Mammary epithelial cell (primary cell): Measurements from ENCODE around the gene LRP2.

Source experiments
- CTCF ChIP-seq, 2 donors: IDR thresholded peaks in 1 of 2; conservative IDR thresholded peaks in 1 of 2; 2 replicates each; pipeline ENCODE4 v1.5.1; 2011 to 2012; ENCODE audit warnings: inconsistent platforms in 2 of 2, low read length in 2 of 2, mild to moderate bottlenecking in 2 of 2, control low read depth in 1 of 2, low read depth in 1 of 2; ENCODE audit not compliant: insufficient read depth in 1 of 2; ENCODE audit errors: extremely low read depth in 1 of 2
- EZH2 ChIP-seq: IDR thresholded peaks from 2 replicates; pipeline ENCODE4 v1.6.1; 2012; ENCODE audit warnings: low read length, inconsistent platforms, borderline replicate concordance

DNA sequence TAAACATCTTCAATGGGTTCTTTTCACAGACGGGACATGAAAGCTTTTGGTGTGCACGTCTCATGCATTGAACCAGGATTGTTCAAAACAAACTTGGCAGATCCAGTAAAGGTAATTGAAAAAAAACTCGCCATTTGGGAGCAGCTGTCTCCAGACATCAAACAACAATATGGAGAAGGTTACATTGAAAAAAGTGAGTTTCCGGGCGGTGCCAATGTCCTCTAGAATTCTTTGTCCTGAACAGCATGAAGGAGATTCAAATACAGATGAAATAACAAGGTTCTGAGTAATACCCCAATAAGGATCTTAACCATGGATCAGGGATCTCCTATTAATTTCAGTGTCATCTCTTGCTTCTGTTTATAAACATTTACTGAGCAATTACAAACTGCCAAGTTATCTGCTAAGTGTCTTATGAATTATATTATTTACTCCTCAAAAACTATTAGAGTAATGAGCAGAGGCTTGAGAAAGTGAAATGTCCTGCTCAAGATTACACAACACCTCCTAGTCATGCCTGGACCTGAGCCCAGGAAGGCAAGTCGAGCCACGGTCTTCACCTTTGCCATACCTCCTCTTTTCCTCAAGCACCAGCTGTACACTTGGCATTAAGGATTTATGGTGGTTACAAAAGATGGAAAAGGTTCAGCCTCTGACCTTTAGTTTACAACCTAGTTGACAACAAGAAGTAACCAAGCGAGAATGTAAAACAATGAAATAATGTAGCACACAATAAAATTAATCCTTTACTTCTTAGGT lies 270.4 kb downstream of the LRP2 start:
- no peak for TF ChIP-seq EZH2
- TF ChIP-seq CTCF (conservative IDR thresholded peaks at IDR 0.05 in 1 of 2, IDR thresholded peaks at IDR 0.05 in 1 of 2; ENCODE audit: extremely low read depth in 1 of 2, insufficient read depth in 1 of 2, low read depth in 1 of 2, low read length in 2 of 2), result no peak
